Fibroblast of skin of scalp (primary cell): ENCODE measurements around the gene PAK5.

ENCODE experiments used
- DNase-seq: peaks from one replicate; pipeline ENCODE4 v3.0.0-alpha.2; 2013

The PAK5 gene

DNA sequence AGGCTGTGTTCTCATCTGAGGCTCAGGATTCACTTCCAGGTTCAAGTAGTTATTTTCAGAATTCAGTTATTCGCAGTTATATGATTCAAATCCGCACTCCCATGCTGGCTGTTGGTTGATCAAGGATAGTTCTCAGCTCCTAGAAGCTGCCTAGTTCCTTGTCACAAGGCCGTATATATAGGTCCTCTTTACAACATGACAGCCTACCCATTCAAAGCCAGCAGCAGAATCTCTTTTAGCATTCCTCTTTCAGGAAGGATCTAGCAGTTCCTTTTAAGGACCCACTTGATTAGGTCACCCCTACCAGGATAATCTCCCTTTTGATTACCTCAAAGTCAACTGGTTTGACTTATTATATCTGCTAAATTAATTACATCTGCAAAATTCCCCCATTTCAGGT, 348.2 kb downstream of the PAK5 start:
- DNase-seq = no peak

DNA sequence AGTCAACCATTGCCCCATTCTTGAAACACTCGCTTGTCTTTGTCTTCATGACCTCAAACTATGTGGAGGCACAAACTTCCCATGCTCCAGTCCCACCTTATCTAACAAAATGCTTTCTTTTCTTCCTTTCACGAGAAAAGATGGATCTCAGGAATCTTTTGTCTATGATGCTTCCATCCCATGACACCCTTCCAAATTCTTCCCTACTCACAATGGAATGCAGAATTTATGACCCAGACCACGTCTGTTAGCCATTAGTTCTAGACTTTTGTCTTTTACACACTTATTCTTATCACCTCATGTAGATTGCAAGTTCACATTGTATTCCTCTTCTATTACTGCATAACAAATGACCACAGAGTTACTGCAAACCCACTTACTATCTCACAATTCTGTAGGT, 348.7 kb downstream of the PAK5 start:
- peak; percentile 59 for DNase-seq

DNA sequence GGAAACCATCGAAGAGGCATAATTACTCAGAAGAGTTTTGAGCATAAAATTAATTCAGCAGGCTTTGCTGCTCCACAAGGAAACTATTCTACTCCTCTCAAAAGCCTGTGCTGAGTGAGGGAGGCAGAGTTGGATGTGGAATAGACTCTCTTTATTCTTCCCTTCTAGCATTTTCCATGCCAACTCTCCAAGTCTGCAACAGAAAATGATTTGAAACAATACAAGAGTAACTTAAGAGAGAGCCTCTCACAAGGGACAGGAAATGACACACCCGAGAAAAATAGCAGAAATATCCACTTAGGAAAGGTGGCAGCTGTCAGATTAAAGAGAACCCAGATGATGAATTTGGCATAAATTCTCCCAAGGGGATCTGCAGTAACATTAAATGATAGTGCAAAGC, 350.8 kb downstream of the PAK5 start:
- DNase-seq = no peak
